Neural progenitor cell (in vitro differentiated cells): ENCODE measurements around the gene DGKE.

Experiments used
- CTCF ChIP-seq: fragments of 200-600 bp; sonication (generic); IDR thresholded peaks from 2 replicates; pipeline ENCODE4 v1.5.1; 2017; ENCODE audit warnings: antibody characterized with exemption, mild to moderate bottlenecking
- EZH2 ChIP-seq: fragments of 200-600 bp; sonication (generic); IDR thresholded peaks from 2 replicates; pipeline ENCODE4 v1.6.1; 2017; ENCODE audit warnings: antibody characterized with exemption, mild to moderate bottlenecking, moderate library complexity

- TF ChIP-seq CTCF, result no peak
- no peak for TF ChIP-seq EZH2
These were observed 26.2 kb upstream of the DGKE start for GRCh38 chr17:56807723-56808122.
